ENCODE data around the gene TMEM131.

TMEM131 gene

GRCh38 chr2:98020992-98021713 lies 25.4 kb upstream of the TMEM131 start:
- no peak for DNase-seq

GRCh38 chr2:98020516-98020915 lies 24.8 kb upstream of the TMEM131 start:
- DNase-seq: no peak

- DNase-seq: no peak
These were observed 21.3 kb upstream of the TMEM131 start for GRCh38 chr2:98016908-98017670.

- DNase-seq: no peak
These were observed 19.9 kb upstream of the TMEM131 start for GRCh38 chr2:98015671-98016070.

- no peak for DNase-seq
These were observed 18.6 kb upstream of the TMEM131 start for GRCh38 chr2:98014379-98014778.

GRCh38 chr2:98013407-98014042 lies 17.8 kb upstream of the TMEM131 start:
- no peak for DNase-seq

GRCh38 chr2:98012561-98012991 lies 16.8 kb upstream of the TMEM131 start:
- no peak for DNase-seq

- DNase-seq: no peak
These were observed 14.4 kb upstream of the TMEM131 start for GRCh38 chr2:98009887-98010760.

- DNase-seq: no peak
These were observed 12.7 kb upstream of the TMEM131 start for GRCh38 chr2:98008415-98008814.

GRCh38 chr2:98006378-98006777 lies 10.6 kb upstream of the TMEM131 start:
- DNase-seq: no peak

GRCh38 chr2:98004613-98005012 lies 8.9 kb upstream of the TMEM131 start:
- DNase-seq: no peak

GRCh38 chr2:98004047-98004446 lies 8.3 kb upstream of the TMEM131 start:
- no peak for DNase-seq

- DNase-seq: no peak
These were observed 3.8 kb upstream of the TMEM131 start for GRCh38 chr2:97999536-97999935.

GRCh38 chr2:97998431-97999005 lies 2.8 kb upstream of the TMEM131 start:
- DNase-seq: no peak

GRCh38 chr2:97997784-97998392 lies 2.1 kb upstream of the TMEM131 start:
- DNase-seq: peak; percentile 33 to 49

GRCh38 chr2:97996679-97997078 lies 931 bp upstream of the TMEM131 start:
- no peak for DNase-seq

GRCh38 chr2:97995026-97995733 lies 568 bp downstream of the TMEM131 start:
- DNase-seq: peak in 1 of 2 experiments; percentile 47

- no peak for DNase-seq
These were observed 1.3 kb downstream of the TMEM131 start for GRCh38 chr2:97994476-97994875.

GRCh38 chr2:97993926-97994325 lies 1.8 kb downstream of the TMEM131 start:
- DNase-seq: no peak

- DNase-seq: no peak
These were observed 2.6 kb downstream of the TMEM131 start for GRCh38 chr2:97992836-97993825.
